PFSK-1 (cell line): ENCODE data around the gene YIF1B. TPM values are rescaled to one million over a fixed set of nuclear protein-coding genes. Genes with fewer than 3 reads are reported as not detected.

Source experiments
- FOXP2 ChIP-seq: optimal IDR thresholded peaks from 2 replicates; pipeline ENCODE3; 2011; ENCODE audit warnings: borderline replicate concordance, control low read depth, inconsistent platforms; ENCODE audit not compliant: insufficient read depth; ENCODE audit errors: extremely low read length, extremely low read depth
- POLR2AphosphoS5 ChIP-seq: IDR thresholded peaks from 2 replicates; pipeline ENCODE4 v1.6.1; 2012; ENCODE audit warnings: low read depth, mild to moderate bottlenecking, control low read depth, low read length, moderate library complexity
- REST ChIP-seq, 2 experiments: IDR thresholded peaks; 2 replicates each; pipeline versions ENCODE4 v1.6.1 to v1.8.0; 2011 to 2012; ENCODE audit warnings: low read depth in 2 of 2, low read length in 2 of 2, control low read depth in 1 of 2, inconsistent platforms in 1 of 2, mild to moderate bottlenecking in 1 of 2, moderate library complexity in 1 of 2; ENCODE audit not compliant: insufficient read depth in 1 of 2
- SIN3A ChIP-seq: IDR thresholded peaks from 2 replicates; pipeline ENCODE4 v1.6.1; 2012; ENCODE audit warnings: mild to moderate bottlenecking, low read length, moderate library complexity, borderline replicate concordance; ENCODE audit not compliant: insufficient read depth
- TAF1 ChIP-seq: IDR thresholded peaks from 2 replicates; pipeline ENCODE4 v1.6.1; 2012; ENCODE audit warnings: low read length, control low read depth, borderline replicate concordance; ENCODE audit not compliant: insufficient read depth
- polyA plus RNA-seq: library from polyadenylated mRNA; unstranded; fragments of >200 nt; gene quantifications from one replicate; pipeline ENCODE4 v1.2.1, GENCODE V29; 2012; ENCODE audit warnings: low read depth, missing spikeins; ENCODE audit not compliant: insufficient read length

Gene YIF1B
- 118 TPM for polyA plus RNA-seq

- peak; percentile 93 for TF ChIP-seq FOXP2
- no peak for TF ChIP-seq REST (IDR thresholded peaks at IDR 0.05; ENCODE audit: insufficient read depth in 1 of 2, low read depth in 2 of 2, low read length in 2 of 2)
Observed at GRCh38 chr19:38315657-38316476, at the start of gene YIF1B. Gene YIF1B, minus strand, starts transcription at chr19:38315947. Its CDS starts 30 bp downstream, at chr19:38315917.

GRCh38 chr19:38362076-38362945, 46.6 kb upstream of the YIF1B start:
- TF ChIP-seq SIN3A (no peak), TAF1 (peak; percentile 24; the same call in 1 of the 2 replicates), POLR2AphosphoS5 (0 out of 2 replicates have a peak, but pooled peaks have one; percentile 38)

- TF ChIP-seq SIN3A (no peak), POLR2AphosphoS5 (0 out of 2 replicates have a peak, but pooled peaks have one; percentile 27), TAF1 (peak; percentile 40; the same call in 1 of the 2 replicates), FOXP2 (no peak), REST (IDR thresholded peaks at IDR 0.05; ENCODE audit: insufficient read depth in 1 of 2, low read depth in 2 of 2, low read length in 2 of 2) (no peak)
Observed at GRCh38 chr19:38361633-38362075, 45.9 kb upstream of the YIF1B start.

GRCh38 chr19:38360839-38361631, 45.3 kb upstream of the YIF1B start:
- TF ChIP-seq POLR2AphosphoS5 (0 out of 2 replicates have a peak, but pooled peaks have one; percentile 13), TAF1 (no peak)

- TF ChIP-seq FOXP2: no peak
- TF ChIP-seq REST (IDR thresholded peaks at IDR 0.05; ENCODE audit: insufficient read depth in 1 of 2, low read depth in 2 of 2, low read length in 2 of 2): no peak
- no peak for TF ChIP-seq POLR2AphosphoS5
- TF ChIP-seq TAF1: no peak
- TF ChIP-seq SIN3A: no peak
Observed at GRCh38 chr19:38360351-38360750, 44.6 kb upstream of the YIF1B start.
